ENCODE measurements around the gene TPRG1L. TPM values are rescaled to one million over a fixed set of nuclear protein-coding genes. Genes with fewer than 3 reads are reported as not detected.
"Not testable (repeated sequence)": the region's sequence is repeated elsewhere in the genome, so short reads cannot be mapped to it uniquely, and the experiment has no call there.

The TPRG1L gene
- total RNA-seq, 1 experiment from 2014 or later: 24.0 TPM

GRCh38 chr1:3581296-3582036 is 43.3 kb upstream of the TPRG1L start:
- no peak overlapping the region for H3K18ac ChIP-seq (ENCODE audit: insufficient read length, low read depth, low read length)
- H3K4me1 Mint-ChIP-seq: peaks cover 0 to 4% of the 10 kb centered on the region in 2 experiments; a peak in 1 of 4 replicates
- WGBS (ENCODE audit: extremely low coverage, insufficient read length, low lambda C conversion rate): no CpG with 5 or more reads among the region's 16 CpGs
- H3K79me2 ChIP-seq (ENCODE audit: insufficient read depth, low read length): no peaks in the 10 kb centered on the region
- no peak overlapping the region for H2BK15ac ChIP-seq (ENCODE audit: low read depth, low read length)
- H3K9ac ChIP-seq (ENCODE audit: extremely low read depth, insufficient read length, low read length): no peak overlapping the region
- no peak overlapping the region for H3K4me2 ChIP-seq (ENCODE audit: insufficient read depth, insufficient read length, low read length)
- no peak overlapping the region for H3T11ph ChIP-seq (ENCODE audit: low read length)
- H3K4ac ChIP-seq (ENCODE audit: low read depth, low read length): no peak overlapping the region
- H2AFZ ChIP-seq (ENCODE audit: low read length): no peak overlapping the region
- H3K27ac ChIP-seq (ENCODE audit: insufficient read length, low read depth, low read length): no peak overlapping the region
- no peak overlapping the region for H2AK5ac ChIP-seq (ENCODE audit: insufficient read length, low read length)
- H3K9me3 Mint-ChIP-seq: peaks cover 2 to 4% of the 10 kb centered on the region in 2 experiments; a peak in 2 of 5 replicates
- no peak overlapping the region for H4K8ac ChIP-seq (replicated peaks; ENCODE audit: insufficient read length, low read depth, low read length)
- no peaks in the 10 kb centered on the region for H3K23me2 ChIP-seq (ENCODE audit: insufficient read length, low read depth, low read length, poor library complexity, severe bottlenecking)
- no peak overlapping the region for H3K23ac ChIP-seq (ENCODE audit: insufficient read length, low read depth, low read length)
- no peak for DNase-seq
- H3K27me3 ChIP-seq (ENCODE audit: insufficient read depth, low read length): no peaks in the 10 kb centered on the region
- no peak overlapping the region for H3K14ac ChIP-seq (ENCODE audit: insufficient read depth, low read length)
- no peak overlapping the region for H2BK12ac ChIP-seq (ENCODE audit: insufficient read length, low read depth, low read length)
- H3K4me3 Mint-ChIP-seq: no peak overlapping the region
- peaks cover 6% of the 10 kb centered on the region for H3K9me3 ChIP-seq (ENCODE audit: control insufficient read depth, low read depth, low read length)
- H3K56ac ChIP-seq (ENCODE audit: insufficient read length, low read depth, low read length): no peak overlapping the region
- no peak overlapping the region for H2BK5ac ChIP-seq (ENCODE audit: insufficient read length, low read length)
- no peak overlapping the region for H2BK20ac ChIP-seq (ENCODE audit: low read depth, low read length, poor library complexity, severe bottlenecking)
- H4K5ac ChIP-seq (ENCODE audit: insufficient read length, low read depth, low read length): no peak overlapping the region
- TF ChIP-seq, protein P1, sequence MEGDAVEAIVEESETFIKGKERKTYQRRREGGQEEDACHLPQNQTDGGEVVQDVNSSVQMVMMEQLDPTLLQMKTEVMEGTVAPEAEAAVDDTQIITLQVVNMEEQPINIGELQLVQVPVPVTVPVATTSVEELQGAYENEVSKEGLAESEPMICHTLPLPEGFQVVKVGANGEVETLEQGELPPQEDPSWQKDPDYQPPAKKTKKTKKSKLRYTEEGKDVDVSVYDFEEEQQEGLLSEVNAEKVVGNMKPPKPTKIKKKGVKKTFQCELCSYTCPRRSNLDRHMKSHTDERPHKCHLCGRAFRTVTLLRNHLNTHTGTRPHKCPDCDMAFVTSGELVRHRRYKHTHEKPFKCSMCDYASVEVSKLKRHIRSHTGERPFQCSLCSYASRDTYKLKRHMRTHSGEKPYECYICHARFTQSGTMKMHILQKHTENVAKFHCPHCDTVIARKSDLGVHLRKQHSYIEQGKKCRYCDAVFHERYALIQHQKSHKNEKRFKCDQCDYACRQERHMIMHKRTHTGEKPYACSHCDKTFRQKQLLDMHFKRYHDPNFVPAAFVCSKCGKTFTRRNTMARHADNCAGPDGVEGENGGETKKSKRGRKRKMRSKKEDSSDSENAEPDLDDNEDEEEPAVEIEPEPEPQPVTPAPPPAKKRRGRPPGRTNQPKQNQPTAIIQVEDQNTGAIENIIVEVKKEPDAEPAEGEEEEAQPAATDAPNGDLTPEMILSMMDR (conservative IDR thresholded peaks at IDR 0.05): no peak
- no peak overlapping the region for H2BK120ac ChIP-seq (ENCODE audit: low read depth, low read length, poor library complexity, severe bottlenecking)
- no peaks in the 10 kb centered on the region for H3K79me1 ChIP-seq (ENCODE audit: insufficient read depth, low read depth, low read length, poor library complexity, severe bottlenecking)
- H3K27me3 Mint-ChIP-seq (ENCODE audit: low read depth): no peaks in the 10 kb centered on the region; the same call in 1 of the 2 replicates
- H3K27ac Mint-ChIP-seq: no peak overlapping the region; a peak in 1 of 7 replicates
- no peaks in the 10 kb centered on the region for H4K20me1 ChIP-seq (ENCODE audit: control insufficient read depth, insufficient read depth, insufficient read length)
- no peaks in the 10 kb centered on the region for H3K4me1 ChIP-seq (ENCODE audit: insufficient read depth, low read length)
- peaks cover 0 to 7% (median 3%) of the 10 kb centered on the region in 3 experiments; a peak in 4 of 7 replicates for H3K36me3 Mint-ChIP-seq (ENCODE audit: insufficient read depth in 1 of 3, low read depth in 3 of 3)
- no peak overlapping the region for H4K91ac ChIP-seq (ENCODE audit: insufficient read length, low read depth, low read length)

DNA sequence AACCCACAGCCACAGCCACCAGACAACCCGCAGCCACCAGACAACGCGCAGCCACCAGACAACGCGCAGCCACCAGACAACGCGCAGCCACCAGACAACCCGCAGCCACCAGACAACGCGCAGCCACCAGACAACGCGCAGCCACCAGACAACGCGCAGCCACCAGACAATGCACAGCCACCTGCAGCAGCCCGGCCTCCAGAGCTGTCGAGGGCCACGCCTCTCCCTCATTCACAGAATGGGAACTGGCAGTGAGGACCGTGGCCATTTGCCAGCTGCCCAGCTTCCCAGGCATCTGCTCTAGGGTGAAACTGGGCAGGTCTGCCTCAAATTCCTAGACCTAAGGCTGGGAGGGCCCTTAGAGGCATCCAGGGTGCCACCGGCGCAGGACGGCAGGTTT is 41.1 kb upstream of the TPRG1L start:
- H2BK20ac ChIP-seq (ENCODE audit: low read depth, low read length, poor library complexity, severe bottlenecking); H2AK5ac ChIP-seq (ENCODE audit: insufficient read length, low read length); H3K18ac ChIP-seq (ENCODE audit: insufficient read length, low read depth, low read length); DNase-seq; H3K27me3 Mint-ChIP-seq (ENCODE audit: low read depth); H2AFZ ChIP-seq (ENCODE audit: low read length); H2BK5ac ChIP-seq (ENCODE audit: insufficient read length, low read length); H3K27ac Mint-ChIP-seq; H3K36me3 Mint-ChIP-seq (ENCODE audit: insufficient read depth in 1 of 3, low read depth in 3 of 3); H4K8ac ChIP-seq (replicated peaks; ENCODE audit: insufficient read length, low read depth, low read length); H3K9ac ChIP-seq (ENCODE audit: extremely low read depth, insufficient read length, low read length); H3K79me1 ChIP-seq (ENCODE audit: insufficient read depth, low read depth, low read length, poor library complexity, severe bottlenecking); H3K4me1 Mint-ChIP-seq; H3K23ac ChIP-seq (ENCODE audit: insufficient read length, low read depth, low read length); H3K4me2 ChIP-seq (ENCODE audit: insufficient read depth, insufficient read length, low read length); H3K4ac ChIP-seq (ENCODE audit: low read depth, low read length); H4K91ac ChIP-seq (ENCODE audit: insufficient read length, low read depth, low read length); H3K27me3 ChIP-seq (ENCODE audit: insufficient read depth, low read length); H3T11ph ChIP-seq (ENCODE audit: low read length); H3K27ac ChIP-seq (ENCODE audit: insufficient read length, low read depth, low read length); H3K9me3 ChIP-seq (ENCODE audit: control insufficient read depth, low read depth, low read length); H3K4me3 Mint-ChIP-seq; H3K14ac ChIP-seq (ENCODE audit: insufficient read depth, low read length); H2BK12ac ChIP-seq (ENCODE audit: insufficient read length, low read depth, low read length); H4K5ac ChIP-seq (ENCODE audit: insufficient read length, low read depth, low read length); H3K56ac ChIP-seq (ENCODE audit: insufficient read length, low read depth, low read length); H2BK15ac ChIP-seq (ENCODE audit: low read depth, low read length); H2BK120ac ChIP-seq (ENCODE audit: low read depth, low read length, poor library complexity, severe bottlenecking); H3K23me2 ChIP-seq (ENCODE audit: insufficient read length, low read depth, low read length, poor library complexity, severe bottlenecking); H4K20me1 ChIP-seq (ENCODE audit: control insufficient read depth, insufficient read depth, insufficient read length); H3K9me3 Mint-ChIP-seq; H3K4me1 ChIP-seq (ENCODE audit: insufficient read depth, low read length); H3K79me2 ChIP-seq (ENCODE audit: insufficient read depth, low read length): not testable (repeated sequence)
- no CpG with 5 or more reads among the region's 21 CpGs for WGBS (ENCODE audit: extremely low coverage, insufficient read length, low lambda C conversion rate)

Data from H9 (cell line).